ENCODE results near the gene TLNRD1.
A peak's percentile ranks its signal among the peaks of the same experiment; 100 is the strongest.
"Not testable (repeated sequence)": the region's sequence is repeated elsewhere in the genome, so short reads cannot be mapped to it uniquely, and the experiment has no call there.

TLNRD1 gene

GRCh38 chr15:81000624-81001151 is at the start of gene TLNRD1:
TLNRD1 (plus strand) TSS chr15:81000923; CDS start chr15:81002272, 1,349 bp downstream.
- Mint-ChIP-seq H3K4me1 (peaks cover 27% of the 10 kb centered on the region), H3K4me3 (peak within 1 kb of the TSS; percentile 95), H3K9me3 (peaks cover 12% of the 10 kb centered on the region), H3K27me3 (ENCODE audit: low read depth, poor library complexity) (peaks cover 3% of the 10 kb centered on the region), H3K27ac (peak within 1 kb of the TSS; percentile 87), H3K36me3 (ENCODE audit: low read depth) (peaks cover 16% of the 10 kb centered on the region)
- DNase-seq, result peak; percentile 83
- TF ChIP-seq, protein P1, sequence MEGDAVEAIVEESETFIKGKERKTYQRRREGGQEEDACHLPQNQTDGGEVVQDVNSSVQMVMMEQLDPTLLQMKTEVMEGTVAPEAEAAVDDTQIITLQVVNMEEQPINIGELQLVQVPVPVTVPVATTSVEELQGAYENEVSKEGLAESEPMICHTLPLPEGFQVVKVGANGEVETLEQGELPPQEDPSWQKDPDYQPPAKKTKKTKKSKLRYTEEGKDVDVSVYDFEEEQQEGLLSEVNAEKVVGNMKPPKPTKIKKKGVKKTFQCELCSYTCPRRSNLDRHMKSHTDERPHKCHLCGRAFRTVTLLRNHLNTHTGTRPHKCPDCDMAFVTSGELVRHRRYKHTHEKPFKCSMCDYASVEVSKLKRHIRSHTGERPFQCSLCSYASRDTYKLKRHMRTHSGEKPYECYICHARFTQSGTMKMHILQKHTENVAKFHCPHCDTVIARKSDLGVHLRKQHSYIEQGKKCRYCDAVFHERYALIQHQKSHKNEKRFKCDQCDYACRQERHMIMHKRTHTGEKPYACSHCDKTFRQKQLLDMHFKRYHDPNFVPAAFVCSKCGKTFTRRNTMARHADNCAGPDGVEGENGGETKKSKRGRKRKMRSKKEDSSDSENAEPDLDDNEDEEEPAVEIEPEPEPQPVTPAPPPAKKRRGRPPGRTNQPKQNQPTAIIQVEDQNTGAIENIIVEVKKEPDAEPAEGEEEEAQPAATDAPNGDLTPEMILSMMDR (IDR thresholded peaks at IDR 0.05), result no peak

- TF ChIP-seq, protein P1 (IDR thresholded peaks at IDR 0.05), result no peak
- no peak overlapping the region for H3K27ac Mint-ChIP-seq
- H3K9me3 Mint-ChIP-seq, result no peaks in the 10 kb centered on the region
- no peaks in the 10 kb centered on the region for H3K27me3 Mint-ChIP-seq (ENCODE audit: low read depth, poor library complexity)
- DNase-seq, result no peak
- peaks cover 34% of the 10 kb centered on the region for H3K36me3 Mint-ChIP-seq (ENCODE audit: low read depth)
- no peak overlapping the region for H3K4me3 Mint-ChIP-seq
- peaks cover 39% of the 10 kb centered on the region for H3K4me1 Mint-ChIP-seq
Observed at GRCh38 chr15:80951941-80952340, 48.8 kb upstream of the TLNRD1 start.

DNA sequence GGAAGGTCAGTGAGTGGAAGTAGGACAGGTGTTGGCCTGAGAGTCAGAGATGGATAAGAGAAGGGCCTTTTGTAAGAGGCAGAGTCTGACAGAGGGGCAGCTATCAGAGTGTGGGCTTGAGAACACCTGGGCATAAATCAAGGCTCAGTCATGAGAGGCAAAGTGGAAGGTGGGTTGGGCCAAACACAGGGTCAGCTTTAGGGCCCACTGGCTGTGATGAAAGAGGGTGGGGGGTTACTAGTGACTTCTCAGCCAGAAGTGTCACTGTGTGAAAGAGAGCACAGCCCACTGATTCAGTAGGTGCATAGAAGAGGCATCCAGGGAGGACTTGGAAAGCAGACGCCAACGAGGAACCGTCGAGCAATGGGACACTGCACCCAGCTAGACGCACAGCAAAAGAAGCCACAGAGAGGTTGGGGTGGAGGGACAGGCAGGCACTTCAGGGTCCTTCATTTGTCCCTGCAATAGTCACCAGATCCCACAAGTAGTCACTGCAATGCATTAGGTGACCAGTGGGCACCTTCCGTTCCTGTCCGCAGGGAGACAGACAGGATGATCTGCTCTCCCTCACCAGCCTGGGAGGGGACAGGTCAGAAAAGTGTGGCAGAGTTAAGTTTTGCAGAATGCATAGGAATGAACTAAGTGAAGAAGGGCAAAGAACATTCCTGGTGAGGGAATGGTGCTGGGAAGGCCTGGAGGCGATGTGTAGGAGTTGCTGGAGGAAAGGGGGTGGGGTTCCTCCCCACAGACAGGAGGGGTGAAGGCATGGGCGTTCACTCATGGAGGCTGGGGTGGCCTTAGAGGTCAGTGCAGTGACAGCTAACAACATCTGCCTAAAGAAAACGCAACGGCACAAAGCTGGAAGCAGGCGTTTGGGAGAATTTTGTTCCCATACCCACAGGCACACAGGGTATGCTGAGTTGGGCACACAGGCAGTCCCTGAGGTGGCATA is 47.4 kb upstream of the TLNRD1 start:
- no peaks in the 10 kb centered on the region for H3K9me3 Mint-ChIP-seq
- H3K36me3 Mint-ChIP-seq (ENCODE audit: low read depth), result peaks cover 23% of the 10 kb centered on the region
- H3K4me1 Mint-ChIP-seq, result peaks cover 39% of the 10 kb centered on the region
- H3K4me3 Mint-ChIP-seq, result peak overlapping the region; percentile 15
- TF ChIP-seq, protein P1 (IDR thresholded peaks at IDR 0.05), result no peak
- H3K27ac Mint-ChIP-seq, result peak overlapping the region; percentile 3
- no peak for DNase-seq
- H3K27me3 Mint-ChIP-seq (ENCODE audit: low read depth, poor library complexity), result no peaks in the 10 kb centered on the region

- Mint-ChIP-seq H3K4me3 (no peak overlapping the region), H3K36me3 (ENCODE audit: low read depth) (peaks cover 30% of the 10 kb centered on the region), H3K9me3 (no peaks in the 10 kb centered on the region), H3K4me1 (peaks cover 39% of the 10 kb centered on the region), H3K27me3 (ENCODE audit: low read depth, poor library complexity) (no peaks in the 10 kb centered on the region), H3K27ac (peak overlapping the region; percentile 66)
- TF ChIP-seq, protein P1 (IDR thresholded peaks at IDR 0.05), result no peak
- DNase-seq, result no peak
Observed at GRCh38 chr15:80953953-80954778, 46.6 kb upstream of the TLNRD1 start.

GRCh38 chr15:80955571-80956452 is 44.9 kb upstream of the TLNRD1 start:
- Mint-ChIP-seq H3K4me1 (peaks cover 39% of the 10 kb centered on the region), H3K36me3 (ENCODE audit: low read depth) (peaks cover 34% of the 10 kb centered on the region), H3K27ac (peak overlapping the region; percentile 49)
- not testable (repeated sequence) for H3K9me3 Mint-ChIP-seq; DNase-seq; H3K4me3 Mint-ChIP-seq; H3K27me3 Mint-ChIP-seq (ENCODE audit: low read depth, poor library complexity)
